ENCODE measurements around the gene EXOC6.
"Not testable (repeated sequence)": the region's sequence is repeated elsewhere in the genome, so short reads cannot be mapped to it uniquely, and the experiment has no call there.

The EXOC6 gene

DNA sequence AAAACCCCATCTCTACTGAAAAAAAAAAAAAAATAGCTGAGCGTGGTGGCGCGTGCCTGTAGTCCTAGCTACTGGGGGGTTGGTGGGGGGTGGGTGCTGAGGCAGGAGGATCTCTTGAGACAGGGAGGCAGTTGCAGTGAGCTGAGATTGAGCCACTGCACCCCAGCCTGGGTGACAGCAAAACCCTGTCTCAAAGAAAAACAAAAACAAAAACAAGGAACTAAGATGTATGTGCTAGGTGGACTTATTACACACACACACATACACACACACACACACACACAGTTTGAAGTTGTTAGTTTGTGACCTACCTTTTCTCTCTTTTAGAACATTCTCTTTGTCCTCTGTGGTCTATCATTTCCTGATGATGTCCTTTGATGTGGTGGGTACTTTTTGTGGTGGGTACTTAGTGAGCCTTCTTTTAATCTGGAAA is 53.5 kb downstream of the EXOC6 start:
- TF ChIP-seq, protein P1, sequence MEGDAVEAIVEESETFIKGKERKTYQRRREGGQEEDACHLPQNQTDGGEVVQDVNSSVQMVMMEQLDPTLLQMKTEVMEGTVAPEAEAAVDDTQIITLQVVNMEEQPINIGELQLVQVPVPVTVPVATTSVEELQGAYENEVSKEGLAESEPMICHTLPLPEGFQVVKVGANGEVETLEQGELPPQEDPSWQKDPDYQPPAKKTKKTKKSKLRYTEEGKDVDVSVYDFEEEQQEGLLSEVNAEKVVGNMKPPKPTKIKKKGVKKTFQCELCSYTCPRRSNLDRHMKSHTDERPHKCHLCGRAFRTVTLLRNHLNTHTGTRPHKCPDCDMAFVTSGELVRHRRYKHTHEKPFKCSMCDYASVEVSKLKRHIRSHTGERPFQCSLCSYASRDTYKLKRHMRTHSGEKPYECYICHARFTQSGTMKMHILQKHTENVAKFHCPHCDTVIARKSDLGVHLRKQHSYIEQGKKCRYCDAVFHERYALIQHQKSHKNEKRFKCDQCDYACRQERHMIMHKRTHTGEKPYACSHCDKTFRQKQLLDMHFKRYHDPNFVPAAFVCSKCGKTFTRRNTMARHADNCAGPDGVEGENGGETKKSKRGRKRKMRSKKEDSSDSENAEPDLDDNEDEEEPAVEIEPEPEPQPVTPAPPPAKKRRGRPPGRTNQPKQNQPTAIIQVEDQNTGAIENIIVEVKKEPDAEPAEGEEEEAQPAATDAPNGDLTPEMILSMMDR (IDR thresholded peaks at IDR 0.05; ENCODE audit: control insufficient read depth, insufficient read depth, low read depth, low read length, missing control alignments), result no peak
- no peak for DNase-seq (ENCODE audit: low read depth)
- no peak overlapping the region for H3K4me3 ChIP-seq (ENCODE audit: control insufficient read depth, low read depth, low read length)

DNA sequence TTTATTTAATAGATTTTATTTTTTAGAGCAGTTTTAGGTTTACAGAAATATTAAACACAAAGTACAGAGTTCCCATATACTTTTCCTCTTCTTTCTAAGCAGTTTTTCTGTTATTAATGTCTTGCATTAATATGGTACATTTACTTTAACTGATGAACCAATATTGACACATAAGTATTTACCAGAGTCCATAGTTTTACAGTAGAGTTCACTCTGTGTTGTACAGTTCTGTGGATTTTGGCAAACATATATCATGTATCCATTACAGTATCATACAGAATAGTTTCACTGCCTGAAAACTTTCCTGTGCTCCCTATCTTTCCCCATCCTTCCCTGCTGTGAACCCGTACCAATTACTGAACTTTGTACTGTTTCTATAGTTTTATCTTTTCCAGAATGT is 55.3 kb downstream of the EXOC6 start:
- no peak for DNase-seq (ENCODE audit: low read depth)
- TF ChIP-seq, protein P1 (IDR thresholded peaks at IDR 0.05; ENCODE audit: control insufficient read depth, insufficient read depth, low read depth, low read length, missing control alignments), result no peak
- H3K4me3 ChIP-seq (ENCODE audit: control insufficient read depth, low read depth, low read length), result no peak overlapping the region

GRCh38 chr10:92907280-92907679 is 59.0 kb downstream of the EXOC6 start:
- H3K4me3 ChIP-seq (ENCODE audit: control insufficient read depth, low read depth, low read length), result no peak overlapping the region
- no peak for DNase-seq (ENCODE audit: low read depth)
- TF ChIP-seq, protein P1 (IDR thresholded peaks at IDR 0.05; ENCODE audit: control insufficient read depth, insufficient read depth, low read depth, low read length, missing control alignments), result no peak

DNA sequence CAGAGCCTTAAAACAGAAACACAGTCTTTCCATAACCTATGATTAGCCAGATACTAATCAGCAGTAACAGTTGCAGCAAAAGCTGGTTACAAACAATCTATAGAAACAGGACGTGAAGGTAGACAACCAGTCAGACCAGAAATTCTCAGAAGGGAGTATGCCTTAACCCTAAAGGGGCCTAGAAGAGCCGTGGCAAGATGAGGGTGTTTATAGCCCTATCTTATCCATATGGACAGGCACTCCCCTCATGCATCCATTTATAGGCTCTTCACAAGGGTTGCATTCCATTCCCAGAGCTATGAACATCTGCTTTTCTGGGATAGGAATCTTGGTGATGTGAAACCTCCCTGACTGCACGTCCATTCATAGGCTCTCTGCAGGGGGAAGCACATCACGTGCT is 64.3 kb downstream of the EXOC6 start:
- DNase-seq (ENCODE audit: low read depth); H3K4me3 ChIP-seq (ENCODE audit: control insufficient read depth, low read depth, low read length): not testable (repeated sequence)

GRCh38 chr10:92913973-92914372 is 65.7 kb downstream of the EXOC6 start:
- TF ChIP-seq, protein P1 (IDR thresholded peaks at IDR 0.05; ENCODE audit: control insufficient read depth, insufficient read depth, low read depth, low read length, missing control alignments), result no peak
- DNase-seq (ENCODE audit: low read depth), result no peak
- no peak overlapping the region for H3K4me3 ChIP-seq (ENCODE audit: control insufficient read depth, low read depth, low read length)

DNA sequence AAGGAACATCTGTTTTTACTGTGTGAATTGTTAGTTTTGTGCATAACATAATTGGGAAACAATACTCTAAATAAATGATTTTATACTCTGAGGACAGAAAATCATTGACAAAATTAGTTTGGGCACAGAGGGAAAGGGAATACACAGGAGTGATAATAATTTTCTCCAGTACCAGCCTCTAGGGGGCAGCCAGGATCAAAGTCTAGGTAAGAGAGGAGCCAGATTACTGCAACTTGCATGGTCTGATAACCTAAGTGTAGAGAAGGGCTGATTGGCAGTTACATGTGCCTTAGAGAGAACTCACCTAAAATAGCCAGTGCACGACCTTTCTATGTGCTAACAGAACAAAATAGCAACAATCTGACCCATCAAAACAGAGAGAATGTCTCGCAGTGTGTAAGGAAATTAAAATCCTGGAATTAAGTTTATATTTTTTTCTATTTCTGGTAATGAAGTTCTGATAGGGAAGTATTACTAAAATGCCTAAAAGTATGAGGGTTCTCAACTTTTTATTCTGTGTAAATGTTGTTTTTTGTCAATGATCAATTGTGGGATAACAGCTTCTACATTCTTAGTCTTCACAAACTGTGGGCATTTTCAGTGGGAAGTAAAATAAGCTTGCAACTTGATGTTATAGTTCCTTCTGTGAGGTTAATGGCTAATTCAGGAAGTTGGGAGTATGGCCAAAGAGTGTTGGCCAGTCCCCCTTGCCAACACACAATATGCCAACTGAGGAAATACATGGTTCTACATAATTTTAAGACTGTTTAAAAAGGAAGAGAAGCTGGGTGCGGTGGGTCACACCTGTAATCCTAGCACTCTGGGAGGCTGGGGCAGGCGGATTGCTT is 66.4 kb downstream of the EXOC6 start:
- DNase-seq (ENCODE audit: low read depth), result no peak
- TF ChIP-seq, protein P1 (IDR thresholded peaks at IDR 0.05; ENCODE audit: control insufficient read depth, insufficient read depth, low read depth, low read length, missing control alignments), result peak; percentile 75
- H3K4me3 ChIP-seq (ENCODE audit: control insufficient read depth, low read depth, low read length), result no peak overlapping the region

GRCh38 chr10:92915892-92916291 is 67.6 kb downstream of the EXOC6 start:
- DNase-seq (ENCODE audit: low read depth), result no peak
- no peak overlapping the region for H3K4me3 ChIP-seq (ENCODE audit: control insufficient read depth, low read depth, low read length)
- TF ChIP-seq, protein P1 (IDR thresholded peaks at IDR 0.05; ENCODE audit: control insufficient read depth, insufficient read depth, low read depth, low read length, missing control alignments), result no peak

Measured in AG09309 (cell line).